Measurements from ENCODE around the gene VPS41.

DNA sequence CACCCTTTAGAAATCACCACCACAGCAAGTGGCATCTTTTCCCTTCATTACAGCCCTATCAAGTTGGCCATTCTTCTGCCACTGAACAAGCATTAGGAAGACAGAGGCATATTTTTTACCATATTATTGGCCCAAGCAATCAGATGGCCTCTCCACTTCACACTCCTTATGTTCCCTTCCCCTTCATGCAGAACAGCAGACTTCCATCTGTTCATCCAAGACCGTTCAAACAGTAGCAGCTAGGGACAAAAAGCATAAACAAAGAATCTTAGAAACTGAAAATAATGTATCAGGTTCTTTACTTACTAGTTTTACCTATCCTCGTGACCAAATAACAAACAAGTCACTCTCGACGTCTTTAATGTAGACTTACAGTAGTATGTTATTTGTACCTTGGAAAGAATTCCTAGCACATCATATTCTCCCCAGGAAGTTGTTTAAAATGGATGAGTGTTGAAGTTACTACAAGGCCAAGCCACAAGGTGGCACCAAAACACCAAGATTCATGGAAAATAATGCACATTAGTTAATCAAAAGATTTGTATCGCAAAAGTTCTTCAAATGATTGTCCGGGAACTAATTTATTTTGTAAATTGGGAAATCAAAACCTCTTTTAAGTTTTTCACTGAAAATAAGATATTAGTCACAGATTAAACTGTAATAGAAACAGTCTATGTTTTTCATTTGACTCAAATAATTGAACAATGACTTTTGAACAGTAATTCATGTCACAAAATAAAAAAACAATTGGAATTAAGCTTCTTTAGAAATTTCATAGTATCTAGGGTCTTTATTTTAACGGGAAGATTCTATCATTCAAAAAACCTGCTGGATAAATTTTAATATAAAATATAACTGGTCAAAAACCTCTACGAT lies 112.1 kb downstream of the VPS41 start:
- no peak for TF ChIP-seq POLR2A (IDR thresholded peaks at IDR 0.05; ENCODE audit: low read depth, low read length)
- no peak for TF ChIP-seq POLR2AphosphoS5 (IDR thresholded peaks at IDR 0.05; ENCODE audit: low read depth, low read length)
- no peak for TF ChIP-seq TAF1 (IDR thresholded peaks at IDR 0.05; ENCODE audit: low read depth, low read length)
- TF ChIP-seq POU2F2 (IDR thresholded peaks at IDR 0.05; ENCODE audit: low read depth, low read length) = no peak
- TF ChIP-seq PAX5 (IDR thresholded peaks at IDR 0.05; ENCODE audit: insufficient read depth, low read length, severe bottlenecking) = no peak
- no peak for TF ChIP-seq SPI1 (IDR thresholded peaks at IDR 0.05; ENCODE audit: low read depth, low read length)

All from GM12891 (cell line).